Measurements from ENCODE around the gene HLTF.

DNA sequence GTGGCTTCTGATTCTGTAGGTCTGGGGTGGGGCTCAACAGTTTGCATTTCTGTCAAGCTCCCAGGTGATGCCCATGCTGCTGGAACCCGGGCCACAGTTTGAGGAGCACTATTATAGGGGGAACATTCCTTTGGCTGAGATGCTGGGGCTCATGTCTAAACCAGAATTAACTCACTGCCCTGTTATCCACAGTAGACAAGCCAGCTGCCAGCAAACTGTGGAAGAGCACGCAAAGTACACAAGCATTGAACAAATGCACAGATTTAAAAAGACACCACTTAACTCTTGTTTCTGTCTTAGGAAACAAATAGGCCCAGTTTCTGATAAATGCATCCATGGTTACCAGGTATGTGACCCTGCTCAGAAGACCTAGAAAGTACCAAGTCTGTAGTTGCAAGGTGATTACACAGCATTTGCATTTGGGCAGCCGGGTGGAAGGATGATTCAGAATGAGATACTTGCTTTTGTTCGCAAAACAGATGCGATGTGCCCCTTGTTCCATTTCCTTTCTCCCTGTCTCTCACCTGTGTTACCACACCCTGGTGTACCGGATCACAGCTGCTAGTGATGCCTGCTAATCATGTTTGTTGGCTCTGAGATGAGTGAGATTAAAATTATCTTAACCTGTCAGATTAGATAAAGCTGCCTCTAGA is 82.6 kb downstream of the HLTF start:
- TF ChIP-seq, protein P1, sequence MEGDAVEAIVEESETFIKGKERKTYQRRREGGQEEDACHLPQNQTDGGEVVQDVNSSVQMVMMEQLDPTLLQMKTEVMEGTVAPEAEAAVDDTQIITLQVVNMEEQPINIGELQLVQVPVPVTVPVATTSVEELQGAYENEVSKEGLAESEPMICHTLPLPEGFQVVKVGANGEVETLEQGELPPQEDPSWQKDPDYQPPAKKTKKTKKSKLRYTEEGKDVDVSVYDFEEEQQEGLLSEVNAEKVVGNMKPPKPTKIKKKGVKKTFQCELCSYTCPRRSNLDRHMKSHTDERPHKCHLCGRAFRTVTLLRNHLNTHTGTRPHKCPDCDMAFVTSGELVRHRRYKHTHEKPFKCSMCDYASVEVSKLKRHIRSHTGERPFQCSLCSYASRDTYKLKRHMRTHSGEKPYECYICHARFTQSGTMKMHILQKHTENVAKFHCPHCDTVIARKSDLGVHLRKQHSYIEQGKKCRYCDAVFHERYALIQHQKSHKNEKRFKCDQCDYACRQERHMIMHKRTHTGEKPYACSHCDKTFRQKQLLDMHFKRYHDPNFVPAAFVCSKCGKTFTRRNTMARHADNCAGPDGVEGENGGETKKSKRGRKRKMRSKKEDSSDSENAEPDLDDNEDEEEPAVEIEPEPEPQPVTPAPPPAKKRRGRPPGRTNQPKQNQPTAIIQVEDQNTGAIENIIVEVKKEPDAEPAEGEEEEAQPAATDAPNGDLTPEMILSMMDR (IDR thresholded peaks at IDR 0.05) = no peak
- TF ChIP-seq POLR2A (IDR thresholded peaks at IDR 0.05) = no peak

Measured in body of pancreas (tissue), 4 donors.